ENCODE results near the gene MTG2.

DNA sequence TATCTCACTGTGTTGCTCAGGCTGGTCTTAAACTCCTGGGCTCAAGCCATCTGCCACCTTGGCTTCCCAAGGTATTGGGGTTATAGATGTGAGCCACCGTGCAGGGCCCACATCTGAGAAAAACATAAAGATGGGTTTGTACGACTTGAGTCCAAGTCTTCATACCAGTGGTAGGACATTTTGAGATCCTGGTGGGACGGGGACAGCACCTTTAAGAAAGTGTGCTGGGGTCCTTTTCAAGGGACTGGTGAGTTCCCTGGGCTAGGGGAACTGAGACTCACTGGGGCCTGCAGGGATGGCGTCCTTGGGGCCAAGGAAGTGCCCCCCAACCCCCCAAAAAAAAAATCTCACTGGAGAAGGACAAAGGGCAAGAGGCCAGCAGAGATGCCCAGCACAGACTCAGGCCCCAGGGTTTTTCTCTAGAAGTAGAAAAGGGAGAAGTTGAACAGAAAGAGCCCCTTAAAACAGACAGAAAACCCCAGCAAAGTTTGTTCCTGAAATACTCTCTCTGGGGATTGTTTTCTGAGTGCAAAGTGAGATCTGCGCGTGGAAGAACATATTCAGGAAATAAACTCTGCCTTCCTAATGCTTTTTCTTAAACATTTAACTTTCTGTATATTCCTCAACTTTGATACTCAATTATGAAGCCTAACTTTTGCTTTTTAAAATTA lies 66.2 kb downstream of the MTG2 start:
- TF ChIP-seq, protein P1, sequence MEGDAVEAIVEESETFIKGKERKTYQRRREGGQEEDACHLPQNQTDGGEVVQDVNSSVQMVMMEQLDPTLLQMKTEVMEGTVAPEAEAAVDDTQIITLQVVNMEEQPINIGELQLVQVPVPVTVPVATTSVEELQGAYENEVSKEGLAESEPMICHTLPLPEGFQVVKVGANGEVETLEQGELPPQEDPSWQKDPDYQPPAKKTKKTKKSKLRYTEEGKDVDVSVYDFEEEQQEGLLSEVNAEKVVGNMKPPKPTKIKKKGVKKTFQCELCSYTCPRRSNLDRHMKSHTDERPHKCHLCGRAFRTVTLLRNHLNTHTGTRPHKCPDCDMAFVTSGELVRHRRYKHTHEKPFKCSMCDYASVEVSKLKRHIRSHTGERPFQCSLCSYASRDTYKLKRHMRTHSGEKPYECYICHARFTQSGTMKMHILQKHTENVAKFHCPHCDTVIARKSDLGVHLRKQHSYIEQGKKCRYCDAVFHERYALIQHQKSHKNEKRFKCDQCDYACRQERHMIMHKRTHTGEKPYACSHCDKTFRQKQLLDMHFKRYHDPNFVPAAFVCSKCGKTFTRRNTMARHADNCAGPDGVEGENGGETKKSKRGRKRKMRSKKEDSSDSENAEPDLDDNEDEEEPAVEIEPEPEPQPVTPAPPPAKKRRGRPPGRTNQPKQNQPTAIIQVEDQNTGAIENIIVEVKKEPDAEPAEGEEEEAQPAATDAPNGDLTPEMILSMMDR (tag by site-specific recombination; IDR thresholded peaks at IDR 0.05): no peak
- TF ChIP-seq, protein P2, sequence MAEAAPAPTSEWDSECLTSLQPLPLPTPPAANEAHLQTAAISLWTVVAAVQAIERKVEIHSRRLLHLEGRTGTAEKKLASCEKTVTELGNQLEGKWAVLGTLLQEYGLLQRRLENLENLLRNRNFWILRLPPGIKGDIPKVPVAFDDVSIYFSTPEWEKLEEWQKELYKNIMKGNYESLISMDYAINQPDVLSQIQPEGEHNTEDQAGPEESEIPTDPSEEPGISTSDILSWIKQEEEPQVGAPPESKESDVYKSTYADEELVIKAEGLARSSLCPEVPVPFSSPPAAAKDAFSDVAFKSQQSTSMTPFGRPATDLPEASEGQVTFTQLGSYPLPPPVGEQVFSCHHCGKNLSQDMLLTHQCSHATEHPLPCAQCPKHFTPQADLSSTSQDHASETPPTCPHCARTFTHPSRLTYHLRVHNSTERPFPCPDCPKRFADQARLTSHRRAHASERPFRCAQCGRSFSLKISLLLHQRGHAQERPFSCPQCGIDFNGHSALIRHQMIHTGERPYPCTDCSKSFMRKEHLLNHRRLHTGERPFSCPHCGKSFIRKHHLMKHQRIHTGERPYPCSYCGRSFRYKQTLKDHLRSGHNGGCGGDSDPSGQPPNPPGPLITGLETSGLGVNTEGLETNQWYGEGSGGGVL (tag by site-specific recombination; IDR thresholded peaks at IDR 0.05): no peak
- TF ChIP-seq, protein P3, sequence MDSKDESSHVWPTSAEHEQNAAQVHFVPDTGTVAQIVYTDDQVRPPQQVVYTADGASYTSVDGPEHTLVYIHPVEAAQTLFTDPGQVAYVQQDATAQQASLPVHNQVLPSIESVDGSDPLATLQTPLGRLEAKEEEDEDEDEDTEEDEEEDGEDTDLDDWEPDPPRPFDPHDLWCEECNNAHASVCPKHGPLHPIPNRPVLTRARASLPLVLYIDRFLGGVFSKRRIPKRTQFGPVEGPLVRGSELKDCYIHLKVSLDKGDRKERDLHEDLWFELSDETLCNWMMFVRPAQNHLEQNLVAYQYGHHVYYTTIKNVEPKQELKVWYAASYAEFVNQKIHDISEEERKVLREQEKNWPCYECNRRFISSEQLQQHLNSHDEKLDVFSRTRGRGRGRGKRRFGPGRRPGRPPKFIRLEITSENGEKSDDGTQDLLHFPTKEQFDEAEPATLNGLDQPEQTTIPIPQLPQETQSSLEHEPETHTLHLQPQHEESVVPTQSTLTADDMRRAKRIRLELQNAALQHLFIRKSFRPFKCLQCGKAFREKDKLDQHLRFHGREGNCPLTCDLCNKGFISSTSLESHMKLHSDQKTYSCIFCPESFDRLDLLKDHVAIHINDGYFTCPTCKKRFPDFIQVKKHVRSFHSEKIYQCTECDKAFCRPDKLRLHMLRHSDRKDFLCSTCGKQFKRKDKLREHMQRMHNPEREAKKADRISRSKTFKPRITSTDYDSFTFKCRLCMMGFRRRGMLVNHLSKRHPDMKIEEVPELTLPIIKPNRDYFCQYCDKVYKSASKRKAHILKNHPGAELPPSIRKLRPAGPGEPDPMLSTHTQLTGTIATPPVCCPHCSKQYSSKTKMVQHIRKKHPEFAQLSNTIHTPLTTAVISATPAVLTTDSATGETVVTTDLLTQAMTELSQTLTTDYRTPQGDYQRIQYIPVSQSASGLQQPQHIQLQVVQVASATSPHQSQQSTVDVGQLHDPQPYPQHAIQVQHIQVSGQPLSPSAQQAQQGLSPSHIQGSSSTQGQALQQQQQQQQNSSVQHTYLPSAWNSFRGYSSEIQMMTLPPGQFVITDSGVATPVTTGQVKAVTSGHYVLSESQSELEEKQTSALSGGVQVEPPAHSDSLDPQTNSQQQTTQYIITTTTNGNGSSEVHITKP (tag by site-specific recombination; IDR thresholded peaks at IDR 0.05): no peak
- TF ChIP-seq KLF10 (tag by site-specific recombination; IDR thresholded peaks at IDR 0.05): no peak
- no peak for TF ChIP-seq ZNF184 (tag by site-specific recombination; IDR thresholded peaks at IDR 0.05)
- TF ChIP-seq ZNF777 (tag by site-specific recombination; IDR thresholded peaks at IDR 0.05; ENCODE audit: borderline replicate concordance): no peak
- TF ChIP-seq ZNF596 (tag by site-specific recombination; IDR thresholded peaks at IDR 0.05): no peak
- TF ChIP-seq ZNF302 (tag by site-specific recombination; IDR thresholded peaks at IDR 0.05; ENCODE audit: low read depth): no peak
